HL-60 (cell line): ENCODE results near the gene DCDC2C.

Source experiments
- DNase-seq, 2 experiments: peaks; one replicate each; pipeline ENCODE4 v3.0.0-alpha.2; 2010 to 2020; ENCODE audit warnings: low read depth in 1 of 2, low spot score in 1 of 2
- H3K27ac ChIP-seq: fragments of 250-450 bp; sonication (Bioruptor Pico); replicated peaks from 2 replicates; pipeline ENCODE4 v1.5.1; 2020; ENCODE audit warnings: mild to moderate bottlenecking, moderate library complexity
- H3K27me3 ChIP-seq: fragments of 250-450 bp; sonication (Bioruptor Pico); 2 replicates; pipeline ENCODE4 v1.5.1; 2021; ENCODE audit warnings: mild to moderate bottlenecking, moderate library complexity; ENCODE audit not compliant: insufficient read depth, poor library complexity, severe bottlenecking
- H3K4me3 ChIP-seq: replicated peaks from 2 replicates; pipeline ENCODE4 v1.5.1; 2011; ENCODE audit warnings: mild to moderate bottlenecking, control low read depth, low read length; ENCODE audit not compliant: insufficient read depth
- CTCF ChIP-seq: IDR thresholded peaks from one replicate; pipeline ENCODE4 v1.5.1; 2011; ENCODE audit warnings: low read length, control low read depth, inconsistent platforms; ENCODE audit not compliant: insufficient read depth
- GABPA ChIP-seq: IDR thresholded peaks from 2 replicates; pipeline ENCODE4 v1.6.1; 2012; ENCODE audit warnings: low read depth
- POLR2AphosphoS5 ChIP-seq: IDR thresholded peaks from 2 replicates; pipeline ENCODE4 v1.6.1; 2012; ENCODE audit warnings: low read depth
- REST ChIP-seq: IDR thresholded peaks from 2 replicates; pipeline ENCODE4 v1.6.1; 2012; ENCODE audit warnings: low read depth; ENCODE audit not compliant: insufficient replicate concordance
- SPI1 ChIP-seq: IDR thresholded peaks from 2 replicates; pipeline ENCODE4 v1.6.1; 2012; ENCODE audit warnings: low read depth, mild to moderate bottlenecking, borderline replicate concordance

DCDC2C gene

GRCh38 chr2:3770724-3771415 is 67.5 kb downstream of the DCDC2C start:
- Histone ChIP-seq H3K27me3 (no peaks in the 10 kb centered on the region), H3K27ac (no peak overlapping the region), H3K4me3 (no peak overlapping the region)
- DNase-seq: no peak
- TF ChIP-seq REST (no peak), CTCF (no peak), GABPA (no peak), SPI1 (no peak), POLR2AphosphoS5 (no peak)

GRCh38 chr2:3771576-3771975 is 68.2 kb downstream of the DCDC2C start:
- DNase-seq: no peak
- H3K27me3 ChIP-seq: no peaks in the 10 kb centered on the region
- TF ChIP-seq POLR2AphosphoS5: no peak
- H3K27ac ChIP-seq: no peak overlapping the region
- H3K4me3 ChIP-seq: no peak overlapping the region

GRCh38 chr2:3774336-3774735 is 71.0 kb downstream of the DCDC2C start:
- TF ChIP-seq REST: no peak
- TF ChIP-seq SPI1: no peak
- no peak for TF ChIP-seq GABPA
- TF ChIP-seq CTCF: no peak
- TF ChIP-seq POLR2AphosphoS5: no peak
- H3K4me3 ChIP-seq: no peak overlapping the region
- H3K27ac ChIP-seq: no peak overlapping the region
- peaks cover 3% of the 10 kb centered on the region for H3K27me3 ChIP-seq
- DNase-seq: no peak

- no peak for DNase-seq
- no peak for TF ChIP-seq GABPA
- TF ChIP-seq CTCF: no peak
- TF ChIP-seq POLR2AphosphoS5: no peak
- no peak for TF ChIP-seq REST
- TF ChIP-seq SPI1: no peak
- peaks cover 3% of the 10 kb centered on the region for H3K27me3 ChIP-seq
- H3K27ac ChIP-seq: no peak overlapping the region
- H3K4me3 ChIP-seq: no peak overlapping the region
Observed at GRCh38 chr2:3776311-3776710, 72.9 kb downstream of the DCDC2C start.
